HG03066 (cell line): ENCODE measurements around the gene PRKG2.
"Not testable (repeated sequence)": the region's sequence is repeated elsewhere in the genome, so short reads cannot be mapped to it uniquely, and the experiment has no call there.

Source experiments
- ATAC-seq: cut with Tn5 transposase; IDR thresholded peaks from one replicate; pipeline ENCODE4 v1.9.1; 2021; ENCODE audit warnings: low read depth; ENCODE audit not compliant: unreplicated experiment

Gene PRKG2, protein sequence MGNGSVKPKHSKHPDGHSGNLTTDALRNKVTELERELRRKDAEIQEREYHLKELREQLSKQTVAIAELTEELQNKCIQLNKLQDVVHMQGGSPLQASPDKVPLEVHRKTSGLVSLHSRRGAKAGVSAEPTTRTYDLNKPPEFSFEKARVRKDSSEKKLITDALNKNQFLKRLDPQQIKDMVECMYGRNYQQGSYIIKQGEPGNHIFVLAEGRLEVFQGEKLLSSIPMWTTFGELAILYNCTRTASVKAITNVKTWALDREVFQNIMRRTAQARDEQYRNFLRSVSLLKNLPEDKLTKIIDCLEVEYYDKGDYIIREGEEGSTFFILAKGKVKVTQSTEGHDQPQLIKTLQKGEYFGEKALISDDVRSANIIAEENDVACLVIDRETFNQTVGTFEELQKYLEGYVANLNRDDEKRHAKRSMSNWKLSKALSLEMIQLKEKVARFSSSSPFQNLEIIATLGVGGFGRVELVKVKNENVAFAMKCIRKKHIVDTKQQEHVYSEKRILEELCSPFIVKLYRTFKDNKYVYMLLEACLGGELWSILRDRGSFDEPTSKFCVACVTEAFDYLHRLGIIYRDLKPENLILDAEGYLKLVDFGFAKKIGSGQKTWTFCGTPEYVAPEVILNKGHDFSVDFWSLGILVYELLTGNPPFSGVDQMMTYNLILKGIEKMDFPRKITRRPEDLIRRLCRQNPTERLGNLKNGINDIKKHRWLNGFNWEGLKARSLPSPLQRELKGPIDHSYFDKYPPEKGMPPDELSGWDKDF

DNA sequence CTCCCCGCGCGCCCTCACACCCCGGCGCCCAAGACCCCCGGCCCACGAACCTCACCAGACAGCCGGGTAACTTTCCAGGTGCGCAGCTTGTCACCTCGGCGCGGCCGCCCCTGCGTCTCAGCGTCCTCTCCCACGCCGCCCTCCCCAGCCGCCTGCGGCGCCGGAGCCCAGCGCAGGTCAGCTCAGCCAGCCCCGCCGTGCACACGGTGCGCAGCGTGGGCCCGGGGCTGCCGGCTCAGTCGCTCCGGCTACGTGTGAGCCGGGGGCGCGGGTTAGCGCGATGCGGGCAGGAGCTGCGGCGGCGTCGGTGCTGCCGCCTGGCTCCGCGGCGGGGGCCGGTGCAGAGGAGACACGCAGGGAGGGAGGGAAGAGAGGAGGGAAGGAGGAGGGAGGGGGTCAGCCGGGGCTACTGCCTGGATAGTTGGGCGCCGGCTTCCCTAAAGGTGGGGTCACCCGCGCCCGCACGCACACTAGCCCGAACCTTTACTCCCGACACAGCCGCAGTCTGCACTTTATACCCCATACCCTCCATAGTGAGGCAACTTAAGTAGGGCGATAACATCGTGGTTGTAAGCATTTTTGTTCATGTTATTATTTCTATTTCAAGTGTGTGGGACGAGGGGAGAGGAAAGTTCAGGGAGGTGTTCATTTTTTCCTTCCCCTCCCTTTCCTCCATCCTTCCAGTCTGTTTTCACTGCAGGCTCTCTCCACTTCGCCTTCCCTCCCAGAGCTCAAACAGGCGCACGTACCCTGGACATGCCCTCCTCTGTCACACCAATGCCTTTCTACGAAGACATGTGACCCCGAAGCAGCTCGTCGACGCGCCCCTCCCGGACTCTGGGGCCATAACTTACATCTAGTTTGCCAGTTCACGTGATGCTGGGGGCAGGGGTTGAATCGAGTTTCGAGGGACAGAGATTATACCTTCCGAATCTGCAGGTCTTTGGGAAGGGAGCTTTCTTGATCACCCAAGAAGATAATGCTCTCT is at the start of gene PRKG2:
Gene PRKG2, minus strand, starts transcription at position 342 of the 988 bp plus-strand sequence. CDS start 10,175 bp downstream, outside the sequence.
- ATAC-seq = no peak

DNA sequence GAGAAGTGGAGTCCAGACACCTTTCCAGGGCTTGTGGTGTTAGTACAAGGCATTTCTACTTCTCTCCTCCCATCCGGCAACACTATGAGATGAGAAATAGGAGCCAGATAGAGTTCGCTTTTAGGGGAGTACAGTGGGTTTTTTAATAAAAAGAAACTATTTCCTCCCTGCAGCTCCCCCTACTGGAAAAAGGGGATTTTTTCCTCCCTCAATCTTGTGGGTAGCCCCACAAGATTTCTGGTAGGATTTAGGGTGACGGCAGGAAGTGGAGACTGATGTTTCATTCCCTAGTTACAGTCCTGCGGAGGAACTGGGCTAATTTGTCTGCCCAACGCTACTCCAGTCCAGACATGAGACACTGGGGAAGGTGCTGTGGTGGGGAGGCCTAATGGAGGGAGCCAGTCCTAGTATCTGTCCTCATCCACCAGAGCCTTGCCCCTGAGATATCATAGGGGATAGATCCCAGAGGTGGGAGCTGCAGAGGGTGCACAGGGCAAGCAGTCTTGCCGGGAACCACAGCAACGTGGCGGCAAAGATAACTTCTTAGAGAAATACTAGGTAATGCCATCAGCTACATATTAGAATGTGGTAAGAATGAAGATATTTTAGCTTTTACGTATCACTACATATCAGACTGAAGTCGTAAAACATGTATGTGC is 45.5 kb upstream of the PRKG2 start:
- ATAC-seq = no peak

DNA sequence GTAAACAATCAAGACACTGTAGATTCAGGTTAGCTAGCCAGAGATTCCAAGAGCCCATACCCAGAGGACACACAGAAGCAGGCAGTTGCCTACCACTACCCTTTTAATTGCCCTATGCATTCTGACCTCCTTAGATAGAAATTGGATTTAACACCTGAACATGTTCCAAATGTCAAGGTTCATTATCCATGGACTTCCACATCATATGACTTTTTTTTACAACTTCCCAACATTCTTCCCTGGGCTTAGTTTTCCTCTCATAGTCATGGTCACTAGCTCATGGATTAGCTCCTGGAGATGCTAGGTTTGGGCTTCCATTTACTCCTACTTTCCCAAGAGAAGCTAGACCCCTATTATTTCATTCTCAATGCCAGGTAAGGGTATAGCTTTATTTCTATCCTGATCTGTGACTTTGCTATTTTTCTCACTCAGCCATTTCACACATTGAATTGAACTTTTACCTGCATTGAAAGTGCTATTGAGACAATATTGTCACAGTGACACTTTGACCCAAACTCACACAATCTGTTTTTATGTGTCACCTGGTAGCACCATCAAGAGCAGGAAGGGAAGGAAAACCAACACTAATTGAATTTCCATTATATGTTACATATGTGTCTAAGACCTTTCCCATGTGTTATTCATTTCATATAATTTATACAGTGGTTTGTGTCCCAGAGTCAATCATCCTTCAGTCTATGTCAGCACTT is 44.0 kb upstream of the PRKG2 start:
- no peak for ATAC-seq

DNA sequence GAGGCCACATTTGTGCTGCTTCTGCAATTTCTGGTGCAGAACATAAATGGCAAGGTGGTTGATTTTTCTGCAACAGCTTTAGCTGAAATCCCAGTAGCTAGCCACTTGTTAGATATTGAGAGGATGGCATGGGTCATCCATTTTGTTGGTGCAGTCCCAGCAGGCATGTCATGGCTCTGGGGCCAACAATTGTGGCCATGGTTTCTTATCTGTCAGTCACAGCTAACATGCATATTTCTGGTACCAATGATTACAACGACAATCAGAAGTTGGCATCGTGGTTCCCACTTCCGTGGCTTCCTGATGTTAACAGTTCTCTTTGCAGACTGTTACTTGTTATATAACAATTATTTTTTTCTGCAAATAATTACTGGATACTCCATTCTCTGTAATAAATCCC is 42.8 kb upstream of the PRKG2 start:
- no peak for ATAC-seq

DNA sequence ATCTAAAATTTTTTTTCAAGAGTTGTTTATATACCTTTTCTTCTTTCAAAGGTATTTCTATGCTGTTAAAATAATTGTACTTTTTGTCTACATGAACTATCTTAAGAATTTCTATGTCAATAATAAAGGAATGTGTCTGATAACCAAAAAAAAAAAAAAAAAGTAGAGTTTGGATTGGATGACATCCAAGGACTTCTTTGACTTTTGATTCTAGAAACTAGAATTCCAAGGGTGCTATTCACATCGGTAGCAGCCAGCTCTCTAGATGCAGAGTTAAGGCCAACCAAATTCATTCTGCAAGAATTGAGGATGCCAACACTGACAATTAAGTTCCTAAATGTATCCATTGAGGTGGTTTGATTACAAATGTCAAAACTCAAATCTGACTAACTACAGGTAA is 42.0 kb upstream of the PRKG2 start:
- ATAC-seq = no peak

DNA sequence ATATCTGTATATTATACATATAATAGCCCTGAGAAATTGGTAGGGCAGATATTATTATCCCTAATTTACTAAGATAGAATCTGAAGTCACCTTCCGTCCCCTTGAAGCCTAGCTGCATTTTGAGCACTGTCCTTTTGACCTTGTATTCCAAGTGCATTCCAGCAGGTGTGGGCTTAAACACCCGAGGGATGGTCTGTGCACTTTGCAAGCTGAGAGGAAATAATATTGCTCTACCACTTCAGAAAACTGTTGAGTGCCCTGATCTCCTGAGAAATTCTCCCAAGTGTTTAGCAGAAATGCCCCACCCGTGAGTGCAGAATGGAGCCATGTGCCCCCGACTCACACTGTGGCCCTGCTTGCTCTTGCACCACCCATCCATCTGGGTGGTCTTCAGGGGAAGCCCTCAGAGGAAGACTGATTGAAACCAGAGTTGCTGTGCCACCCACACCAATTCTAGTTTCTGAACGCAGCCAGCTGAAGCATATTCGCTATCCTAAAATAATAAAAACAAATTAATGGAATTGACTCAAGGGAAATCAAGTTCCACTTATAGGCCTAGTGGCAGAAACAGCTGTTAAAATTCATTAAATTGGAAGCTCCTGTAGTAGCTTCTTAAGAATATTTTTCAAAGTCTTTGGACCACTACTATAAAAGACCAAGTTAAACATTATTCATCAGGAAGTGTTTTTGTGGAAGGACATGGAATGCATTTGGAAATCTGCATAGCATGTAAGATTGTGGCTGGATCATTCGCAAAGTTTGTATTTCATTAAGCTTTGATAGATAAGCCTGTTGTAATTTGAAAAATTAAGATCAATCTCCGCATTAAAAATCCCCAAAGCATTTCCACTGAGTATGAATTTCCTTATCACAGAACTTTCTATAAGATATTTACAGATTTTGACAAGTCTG is 41.3 kb upstream of the PRKG2 start:
- ATAC-seq = no peak

DNA sequence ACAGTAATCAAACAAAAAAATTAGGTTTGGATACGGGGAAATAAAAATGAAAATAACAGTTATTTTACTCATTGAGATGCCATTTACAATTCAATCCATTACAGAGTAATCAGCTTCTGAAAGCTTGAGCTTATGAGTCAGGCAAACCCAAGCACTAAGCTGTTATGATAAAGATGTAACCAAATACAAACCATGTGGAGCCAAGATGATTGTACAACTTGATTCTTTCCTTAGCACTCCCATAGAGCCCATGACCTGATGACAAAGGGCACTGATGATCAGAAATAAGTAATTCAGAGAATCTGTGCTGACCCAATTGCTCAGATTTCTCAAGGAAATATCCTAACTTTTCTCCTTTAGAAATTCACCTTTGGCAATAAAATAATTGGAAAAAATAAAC is 40.5 kb upstream of the PRKG2 start:
- ATAC-seq = no peak

DNA sequence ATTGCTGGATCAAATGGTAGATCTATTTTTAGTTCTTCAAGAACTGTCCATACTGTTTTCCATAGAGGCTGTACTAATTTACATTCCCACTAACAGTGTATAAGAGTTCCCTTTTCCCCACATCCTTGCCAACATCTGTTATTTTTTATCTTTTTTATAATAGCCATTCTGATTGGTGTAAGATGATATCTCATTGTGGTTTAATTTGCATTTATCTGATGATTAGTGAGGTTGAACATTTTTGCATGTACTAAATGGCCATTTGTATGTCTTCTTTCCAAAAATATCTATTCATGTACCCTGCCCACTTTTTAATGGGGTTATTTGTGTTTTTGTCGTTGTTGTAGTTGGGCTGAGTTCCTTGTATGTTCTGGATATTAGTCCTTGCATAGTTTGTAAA is 35.4 kb upstream of the PRKG2 start:
- no peak for ATAC-seq

DNA sequence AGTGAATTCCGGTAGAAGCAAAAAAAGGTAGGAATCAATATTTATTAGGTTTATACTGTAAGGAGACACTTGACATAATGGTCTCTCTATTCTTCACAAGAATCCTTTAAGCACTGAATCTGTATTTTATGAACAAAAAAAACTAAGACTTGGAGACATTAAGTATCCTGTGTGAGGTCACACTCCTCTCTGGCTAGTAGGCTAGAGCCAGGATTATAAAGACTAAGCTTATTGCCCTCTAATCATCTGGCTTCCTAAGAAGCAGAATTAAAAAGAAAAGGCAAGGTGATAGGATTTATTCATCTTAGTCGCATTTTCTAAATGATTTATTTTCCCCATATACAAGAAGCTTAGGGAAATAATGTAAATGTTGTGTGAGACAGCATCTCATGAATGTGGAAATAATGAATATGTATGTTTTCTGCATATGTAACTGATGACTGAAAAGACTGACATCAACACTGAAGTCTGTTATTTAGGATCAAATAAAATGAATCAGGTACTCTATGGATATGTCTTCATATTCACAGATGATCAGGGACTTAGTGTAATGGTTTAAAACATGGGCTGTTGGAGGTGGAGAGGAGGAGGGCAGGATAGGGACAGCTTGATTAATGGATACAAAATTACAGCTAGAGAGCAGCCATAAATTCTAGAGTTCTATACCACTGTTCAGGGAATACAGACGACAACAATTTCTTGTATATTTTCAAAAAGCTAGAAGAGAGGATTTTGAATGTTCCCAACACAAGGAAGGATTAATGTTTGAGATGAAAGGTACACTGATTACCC is 30.4 kb upstream of the PRKG2 start:
- ATAC-seq = no peak

DNA sequence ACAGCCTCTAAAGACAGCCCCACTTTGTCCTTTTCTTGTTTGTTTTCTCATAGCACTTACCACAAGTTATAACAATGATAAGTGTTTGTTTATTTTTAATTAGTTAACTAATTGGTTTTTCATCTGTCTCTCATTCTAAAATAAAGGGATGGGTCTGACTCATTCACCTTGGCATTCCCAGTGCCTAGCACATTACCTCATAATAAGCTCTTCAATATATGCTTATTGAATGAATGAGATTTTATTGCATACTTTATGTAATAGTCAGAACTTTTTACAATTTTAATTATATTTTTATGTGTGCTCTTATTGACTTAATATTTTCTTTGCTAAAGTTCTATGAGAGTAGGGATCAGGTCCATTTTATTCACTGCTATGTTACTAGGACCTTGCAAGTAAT is 22.8 kb upstream of the PRKG2 start:
- ATAC-seq = no peak

DNA sequence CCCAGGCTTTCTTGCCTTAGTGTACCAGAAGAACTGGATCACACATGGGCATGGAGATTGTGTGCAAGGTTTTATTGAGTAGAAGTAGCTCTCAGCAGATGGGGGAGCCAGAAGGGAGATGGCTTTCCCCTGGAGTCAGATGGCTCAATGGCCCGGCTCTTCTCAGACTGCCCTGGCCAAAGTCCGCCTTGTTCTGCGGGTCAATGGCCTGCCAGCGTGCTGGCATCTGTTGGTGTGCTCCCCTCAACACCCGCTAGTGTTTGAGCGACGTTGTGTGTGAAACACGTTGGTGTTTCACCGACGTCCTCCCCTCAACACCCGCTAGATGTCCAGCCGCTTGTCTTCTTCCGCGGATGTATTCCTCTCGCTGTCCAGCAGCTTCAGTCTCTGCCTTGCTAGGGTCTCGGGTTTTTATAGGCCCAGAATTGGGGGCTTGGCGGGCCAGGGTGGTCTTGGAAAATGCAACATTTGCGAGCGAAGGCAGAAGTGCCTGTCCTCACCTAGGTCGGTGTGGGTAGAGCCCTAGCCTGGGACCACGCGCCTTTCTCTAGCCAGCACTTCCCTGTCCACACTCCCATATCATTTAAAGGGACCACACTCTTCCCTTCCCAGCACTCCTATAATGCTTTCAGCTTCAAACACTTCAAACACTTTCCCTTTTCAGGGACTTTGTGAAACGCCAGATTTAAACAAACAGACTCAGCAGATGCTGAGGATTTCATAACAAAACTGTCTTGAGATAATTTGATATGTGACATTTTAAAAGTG is 21.1 kb upstream of the PRKG2 start:
- no peak for ATAC-seq

DNA sequence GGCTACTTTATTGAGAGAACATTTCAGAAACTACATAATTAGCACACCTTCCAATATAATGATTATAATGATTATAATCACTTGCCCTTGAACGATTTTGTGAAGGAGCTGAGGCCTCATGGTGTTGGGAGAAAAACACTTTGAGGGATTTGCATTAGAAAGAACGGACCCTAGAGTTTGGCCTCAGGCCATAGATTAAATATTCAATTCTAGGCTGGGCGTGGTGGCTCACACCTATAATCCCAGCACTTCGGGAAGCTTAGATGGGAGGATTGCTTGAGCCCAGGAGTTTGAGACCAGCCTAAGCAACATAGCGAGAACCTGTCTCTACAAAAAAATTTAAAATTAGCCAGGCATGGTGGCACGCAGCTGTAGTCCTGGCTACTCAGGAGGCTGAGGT is 12.9 kb upstream of the PRKG2 start:
- no peak for ATAC-seq

DNA sequence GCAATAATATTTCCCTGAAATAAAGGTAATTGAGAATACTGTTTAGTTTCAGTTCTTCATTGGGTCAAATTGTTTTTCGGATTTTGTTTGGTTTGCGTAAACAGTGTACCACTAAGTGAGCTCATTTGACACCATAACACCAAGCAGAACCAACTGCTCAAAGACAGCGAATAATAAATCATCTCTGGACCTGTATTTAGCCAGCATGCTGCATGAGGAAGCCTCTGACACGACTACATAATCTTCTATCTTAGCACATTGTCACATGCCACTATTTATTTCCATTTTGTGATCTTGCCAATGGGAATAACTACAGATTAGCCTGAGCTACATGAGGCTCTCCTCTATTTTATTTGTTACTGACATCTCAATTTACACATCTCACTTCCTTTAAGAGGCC is 12.1 kb upstream of the PRKG2 start:
- no peak for ATAC-seq

DNA sequence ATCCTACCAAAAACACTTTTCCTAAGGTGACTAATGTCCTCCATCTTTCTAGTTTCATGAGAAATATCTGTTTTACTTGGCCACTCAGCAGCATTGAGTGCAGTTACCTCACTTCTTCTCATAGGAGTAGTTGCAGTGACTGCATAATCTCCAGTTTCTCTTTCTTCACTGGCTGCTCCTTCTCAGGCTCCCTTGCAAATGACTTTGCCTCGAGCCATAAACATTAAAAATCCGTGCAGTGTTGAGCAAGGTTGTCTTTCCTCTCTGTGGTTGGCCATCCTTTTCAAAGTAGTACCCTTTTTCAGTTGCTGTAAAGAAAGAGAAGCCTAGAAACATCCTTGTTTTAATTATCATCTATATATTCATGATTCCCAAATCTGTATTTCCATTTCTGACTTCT is 10.2 kb upstream of the PRKG2 start:
- no peak for ATAC-seq

DNA sequence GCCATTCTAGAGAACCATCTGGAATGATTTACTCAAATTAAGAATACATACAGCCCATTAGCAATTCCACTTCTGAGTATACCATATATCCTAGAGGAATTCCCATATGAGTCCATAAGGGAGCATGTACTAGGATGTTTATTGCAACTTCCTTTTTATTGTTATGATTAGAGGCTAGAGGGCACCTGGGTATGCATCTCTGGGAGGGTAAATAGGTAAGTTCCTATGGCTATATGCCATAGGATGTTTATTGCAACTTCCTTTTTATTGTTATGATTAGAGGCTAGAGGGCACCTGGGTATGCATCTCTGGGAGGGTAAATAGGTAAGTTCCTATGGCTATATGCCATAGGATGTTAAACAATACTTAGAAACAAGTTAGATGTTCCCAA is 7.1 kb upstream of the PRKG2 start:
- not testable (repeated sequence) for ATAC-seq

DNA sequence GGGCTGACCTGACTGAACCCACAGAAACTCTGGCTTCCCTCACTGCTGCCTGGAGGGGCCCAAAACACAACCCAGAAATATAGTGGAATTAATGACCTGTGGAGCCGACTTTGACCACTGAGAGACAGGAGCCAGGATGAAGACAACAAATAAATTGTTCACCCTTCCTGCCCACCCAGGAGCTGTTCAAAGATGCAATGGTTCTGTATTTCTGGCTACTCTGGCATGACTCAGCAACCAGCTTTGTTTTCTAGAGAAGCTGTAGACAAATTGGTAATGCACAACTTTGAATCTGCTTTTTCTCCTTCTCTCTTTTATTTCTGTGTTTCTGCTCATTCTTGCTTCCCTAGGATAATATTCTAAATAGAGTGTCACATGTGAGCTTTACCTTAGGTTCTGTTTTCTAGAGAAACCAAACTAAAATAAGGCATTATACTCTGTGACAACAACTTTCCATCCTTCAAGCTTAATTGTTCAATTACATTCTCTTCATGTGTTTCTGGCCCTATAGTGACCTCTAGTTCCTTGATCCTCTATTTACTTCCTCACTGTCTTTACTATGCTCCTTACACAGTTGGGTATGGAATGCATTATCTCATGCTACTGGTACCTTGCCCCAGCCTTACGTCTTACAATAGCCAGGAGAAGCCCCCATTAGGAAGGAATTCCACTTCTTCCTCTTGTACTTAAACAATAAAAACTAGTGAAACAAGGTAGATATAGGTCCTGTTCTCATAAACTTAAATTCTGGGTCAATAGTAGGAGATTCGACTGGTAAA is 6.5 kb upstream of the PRKG2 start:
- ATAC-seq = no peak
